ENCODE data around the gene PPIP5K2.

The PPIP5K2 gene

GRCh38 chr5:103126557-103126956 is 6.5 kb downstream of the PPIP5K2 start:
- no peak for TF ChIP-seq CTCF (IDR thresholded peaks at IDR 0.05)

GRCh38 chr5:103127292-103127817 is 7.3 kb downstream of the PPIP5K2 start:
- no peak for TF ChIP-seq CTCF (IDR thresholded peaks at IDR 0.05)

- TF ChIP-seq CTCF (IDR thresholded peaks at IDR 0.05): no peak
These were observed 8.1 kb downstream of the PPIP5K2 start for GRCh38 chr5:103128202-103128601.

- no peak for TF ChIP-seq CTCF (IDR thresholded peaks at IDR 0.05)
These were observed 12.6 kb downstream of the PPIP5K2 start for GRCh38 chr5:103132684-103133083.

GRCh38 chr5:103133231-103133630 is 13.1 kb downstream of the PPIP5K2 start:
- TF ChIP-seq CTCF (IDR thresholded peaks at IDR 0.05): no peak

- no peak for TF ChIP-seq CTCF (IDR thresholded peaks at IDR 0.05)
These were observed 15.4 kb downstream of the PPIP5K2 start for GRCh38 chr5:103135461-103135860.

- no peak for TF ChIP-seq CTCF (IDR thresholded peaks at IDR 0.05)
These were observed 18.1 kb downstream of the PPIP5K2 start for GRCh38 chr5:103138202-103138690.
